ENCODE data around the gene GTF2A2.

GTF2A2 gene

DNA sequence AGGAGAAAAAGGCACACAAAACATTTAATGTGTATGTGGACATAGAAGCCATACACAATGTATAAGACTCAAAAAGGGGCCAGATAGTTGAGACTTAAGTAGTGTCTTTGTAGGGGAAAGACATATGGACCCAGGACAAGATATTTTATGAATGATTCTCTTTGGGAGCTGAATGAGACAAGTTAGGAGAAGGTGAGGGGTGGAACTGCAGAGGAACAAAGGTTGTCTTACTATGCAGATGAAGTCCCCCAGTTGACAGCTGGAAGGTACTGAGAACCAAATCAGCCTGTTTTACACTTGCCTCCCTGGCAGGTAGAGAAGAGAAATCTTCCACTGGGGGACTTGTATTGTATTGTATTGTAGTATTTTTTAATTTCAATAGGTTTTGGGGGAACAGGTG is 60.7 kb downstream of the GTF2A2 start:
- no peak for DNase-seq

GRCh38 chr15:59595434-59595915 is 61.8 kb downstream of the GTF2A2 start:
- no peak for DNase-seq

- no peak for DNase-seq
Observed at GRCh38 chr15:59594991-59595390, 62.3 kb downstream of the GTF2A2 start.

GRCh38 chr15:59594493-59594942 is 62.8 kb downstream of the GTF2A2 start:
- DNase-seq = no peak

- no peak for DNase-seq
Observed at GRCh38 chr15:59591356-59591755, 66.0 kb downstream of the GTF2A2 start.

- no peak for DNase-seq
Observed at GRCh38 chr15:59590027-59590426, 67.3 kb downstream of the GTF2A2 start.

Measured in SHP77 (cell line).